ENCODE data around the gene RFFL.

Gene RFFL

GRCh38 chr17:35080536-35080935, 17.0 kb upstream of the RFFL start:
- no peak for DNase-seq

GRCh38 chr17:35079547-35080423, 16.3 kb upstream of the RFFL start:
- no peak for DNase-seq

- DNase-seq: no peak
These were observed 13.4 kb upstream of the RFFL start for GRCh38 chr17:35076874-35077273.

- DNase-seq: no peak
These were observed 11.5 kb upstream of the RFFL start for GRCh38 chr17:35074711-35075707.

GRCh38 chr17:35073991-35074627, 10.6 kb upstream of the RFFL start:
- DNase-seq: no peak

- no peak for DNase-seq
These were observed 9.8 kb upstream of the RFFL start for GRCh38 chr17:35073183-35073790.

GRCh38 chr17:35069311-35069710, 5.8 kb upstream of the RFFL start:
- no peak for DNase-seq

- DNase-seq: no peak
These were observed 4.7 kb upstream of the RFFL start for GRCh38 chr17:35068249-35068648.

GRCh38 chr17:35065880-35066279, 2.4 kb upstream of the RFFL start:
- DNase-seq: no peak

GRCh38 chr17:35064516-35065215, 1.2 kb upstream of the RFFL start:
- DNase-seq: no peak

- DNase-seq: no peak
These were observed 1.2 kb downstream of the RFFL start for GRCh38 chr17:35062308-35062707.

- DNase-seq: no peak
These were observed 6.1 kb downstream of the RFFL start for GRCh38 chr17:35057332-35057915.

- no peak for DNase-seq
These were observed 7.5 kb downstream of the RFFL start for GRCh38 chr17:35056013-35056412.

GRCh38 chr17:35053204-35053603, 10.3 kb downstream of the RFFL start:
- no peak for DNase-seq

- DNase-seq: no peak
These were observed 10.7 kb downstream of the RFFL start for GRCh38 chr17:35052780-35053179.

- no peak for DNase-seq
These were observed 11.3 kb downstream of the RFFL start for GRCh38 chr17:35052241-35052610.

- no peak for DNase-seq
These were observed 11.8 kb downstream of the RFFL start for GRCh38 chr17:35051579-35052240.

GRCh38 chr17:35051183-35051578, 12.3 kb downstream of the RFFL start:
- DNase-seq: no peak

GRCh38 chr17:35050170-35050569, 13.3 kb downstream of the RFFL start:
- no peak for DNase-seq

GRCh38 chr17:35048685-35049379, 14.7 kb downstream of the RFFL start:
- no peak for DNase-seq

Data from NCI-H1930 (cell line).